ENCODE measurements around the gene GDNF.
A peak's percentile ranks its signal among the peaks of the same experiment; 100 is the strongest.
"Not testable (repeated sequence)": the region's sequence is repeated elsewhere in the genome, so short reads cannot be mapped to it uniquely, and the experiment has no call there.

Gene GDNF, protein sequence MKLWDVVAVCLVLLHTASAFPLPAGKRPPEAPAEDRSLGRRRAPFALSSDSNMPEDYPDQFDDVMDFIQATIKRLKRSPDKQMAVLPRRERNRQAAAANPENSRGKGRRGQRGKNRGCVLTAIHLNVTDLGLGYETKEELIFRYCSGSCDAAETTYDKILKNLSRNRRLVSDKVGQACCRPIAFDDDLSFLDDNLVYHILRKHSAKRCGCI

DNA sequence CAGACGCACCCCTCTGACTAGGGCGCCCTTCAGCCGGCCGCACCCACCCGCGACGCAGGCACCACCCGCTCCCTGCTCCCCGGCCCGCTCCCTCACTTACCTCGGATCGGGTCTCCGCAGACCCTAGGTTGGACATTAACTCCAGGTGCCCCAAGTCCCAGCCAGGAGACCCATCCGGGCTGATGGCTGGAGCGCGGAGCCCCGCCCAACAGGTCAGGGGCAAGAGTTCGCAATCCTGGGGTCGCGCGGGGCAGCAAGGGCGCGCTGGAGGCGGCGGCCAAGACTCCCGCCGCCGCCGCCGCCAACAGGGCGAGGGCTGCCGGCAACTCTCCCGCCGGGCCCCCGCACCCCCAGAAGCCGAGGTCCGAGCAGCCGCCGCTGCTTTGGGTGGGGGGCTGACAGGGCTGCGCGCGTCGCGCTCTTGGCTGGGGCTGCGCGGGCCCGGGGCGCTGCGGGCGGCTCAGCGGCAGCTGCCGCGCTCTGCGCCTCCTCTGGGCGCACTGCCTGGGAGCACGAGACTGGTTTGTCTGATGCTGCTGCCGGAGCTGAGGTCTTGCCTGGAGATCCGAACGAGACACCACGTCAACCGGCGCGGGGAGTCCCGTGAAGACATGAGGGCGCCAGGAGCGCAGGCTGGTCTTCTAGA is at the start of gene GDNF:
TSS of gene GDNF (minus strand) at position 635 of the 646 bp plus-strand sequence. CDS start 5,245 bp downstream, outside the sequence.
- DNase-seq (ENCODE audit: low read depth) = no peak

DNA sequence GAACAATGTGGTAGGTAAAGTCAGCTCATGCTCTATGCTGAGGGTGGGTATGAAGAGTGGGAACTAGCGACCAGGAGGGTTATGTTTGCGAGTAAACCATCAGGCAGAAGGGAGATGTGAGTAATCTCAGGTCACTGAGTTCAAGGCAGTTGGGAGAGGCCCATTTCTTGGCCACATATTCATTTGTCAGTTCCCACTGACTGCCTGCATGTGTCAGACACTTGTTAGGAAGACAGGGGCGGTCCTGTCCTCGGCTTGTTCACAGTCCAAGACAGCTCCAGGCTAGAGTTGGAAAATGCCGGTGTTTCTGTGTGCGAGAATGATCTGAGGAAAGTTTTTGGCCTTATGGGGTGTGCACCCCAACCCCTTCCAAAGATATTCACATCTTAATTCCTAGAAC is 48.6 kb upstream of the GDNF start:
- no peak for DNase-seq (ENCODE audit: low read depth)

DNA sequence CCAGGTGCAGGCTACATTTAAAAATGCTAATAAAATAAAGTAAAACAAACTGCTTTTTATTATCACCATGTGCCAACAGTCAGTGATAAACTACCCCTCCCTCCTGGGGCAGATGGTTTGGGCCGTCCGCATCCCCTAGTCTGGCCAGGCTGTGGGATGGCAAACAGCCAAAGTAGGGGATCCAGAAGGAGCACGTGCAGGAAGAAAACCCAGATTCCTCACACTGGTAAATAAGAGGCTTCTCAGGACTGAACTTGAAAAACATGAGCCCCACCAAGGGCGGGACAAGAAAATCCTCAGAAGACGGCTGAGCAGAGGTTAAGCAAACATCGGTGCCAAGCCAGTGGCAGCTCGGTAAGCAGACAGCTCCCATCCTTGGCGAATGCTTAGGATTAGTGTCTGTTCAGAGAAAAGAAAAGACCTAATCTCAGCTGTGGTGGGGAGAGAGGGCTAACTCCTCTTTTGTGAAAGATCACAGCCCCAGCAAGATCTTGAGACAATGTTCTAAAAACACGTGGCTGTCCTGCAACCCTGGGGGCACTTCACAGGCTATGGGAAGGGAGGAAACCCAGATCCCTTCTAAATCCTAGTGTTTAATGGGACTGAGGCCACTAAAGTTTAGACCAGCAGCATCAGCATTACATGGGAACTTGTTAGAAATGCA is 46.5 kb upstream of the GDNF start:
- DNase-seq (ENCODE audit: low read depth) = no peak

DNA sequence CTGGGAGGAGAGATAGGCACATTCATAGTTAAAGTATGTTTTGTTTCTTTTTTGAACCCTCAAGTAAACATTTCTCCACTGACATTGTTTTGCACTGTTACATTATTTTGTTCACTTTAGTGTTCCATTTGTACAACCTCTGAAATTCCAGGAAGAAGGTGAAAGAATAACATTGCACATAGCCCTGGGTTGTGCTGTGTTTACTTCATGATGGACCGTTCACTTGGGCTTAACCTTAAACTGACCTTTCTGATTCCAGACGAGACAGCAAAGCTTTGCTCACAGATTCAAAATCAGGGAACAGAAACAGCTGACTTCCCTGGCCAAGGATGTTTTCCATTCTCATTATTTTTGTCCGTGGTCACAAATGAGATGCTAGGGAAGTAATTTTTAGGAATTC is 42.8 kb upstream of the GDNF start:
- DNase-seq (ENCODE audit: low read depth) = no peak

DNA sequence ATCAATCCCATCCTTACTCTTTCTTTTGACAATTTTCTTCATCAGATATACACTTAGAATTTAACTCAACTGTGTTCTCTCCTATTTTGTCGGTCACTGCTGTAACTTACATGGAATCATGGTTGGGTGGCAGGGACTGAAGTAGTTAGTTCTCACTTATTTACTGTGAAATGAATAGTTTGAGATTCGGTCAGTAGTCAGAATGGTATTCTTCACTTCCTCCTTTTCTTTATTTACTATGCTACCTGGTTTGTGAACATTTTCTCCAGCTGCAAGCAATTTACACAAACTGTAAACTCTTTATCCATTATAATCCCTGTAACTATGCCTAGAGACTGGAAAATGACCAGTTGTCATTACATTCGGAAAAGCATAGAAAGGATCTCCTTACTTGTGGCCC is 41.5 kb upstream of the GDNF start:
- no peak for DNase-seq (ENCODE audit: low read depth)

DNA sequence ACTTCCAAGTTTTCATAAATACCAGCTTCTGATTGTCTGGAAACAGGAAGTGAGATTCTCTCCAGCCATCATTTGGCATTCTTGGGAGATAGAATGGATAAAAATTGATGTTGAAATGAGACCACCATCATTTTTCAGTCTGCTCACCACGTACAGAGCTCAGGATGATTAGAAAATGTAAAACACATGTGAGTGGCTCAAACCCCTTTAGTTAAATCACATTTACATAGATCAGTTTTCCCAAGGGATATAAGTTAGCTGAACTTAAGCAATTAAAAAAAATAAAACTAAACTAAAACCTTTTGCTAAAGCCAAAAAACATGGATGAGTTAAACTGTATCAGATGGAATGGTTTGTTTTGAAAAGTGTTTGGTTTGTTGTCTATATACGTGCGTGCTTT is 37.1 kb upstream of the GDNF start:
- no peak for DNase-seq (ENCODE audit: low read depth)

DNA sequence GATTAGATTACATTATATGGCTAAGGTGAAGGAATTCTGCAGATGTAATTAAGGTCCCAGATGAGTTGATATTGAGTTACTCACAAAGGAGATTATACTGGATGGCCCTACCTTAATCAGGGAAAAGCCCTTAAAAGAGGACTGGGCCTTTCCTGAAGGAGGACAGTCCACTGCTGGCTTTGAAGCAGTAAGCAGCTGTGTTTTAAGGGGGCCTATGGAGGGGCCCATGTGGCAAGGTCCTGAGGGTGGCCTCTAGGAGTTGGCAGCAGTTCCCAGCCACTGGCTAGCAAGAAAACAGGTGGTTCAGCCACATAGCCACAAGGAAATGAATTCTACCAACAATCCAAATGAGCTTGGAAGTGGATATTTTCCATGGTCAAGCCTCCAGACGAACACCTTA is 36.4 kb upstream of the GDNF start:
- no peak for DNase-seq (ENCODE audit: low read depth)

DNA sequence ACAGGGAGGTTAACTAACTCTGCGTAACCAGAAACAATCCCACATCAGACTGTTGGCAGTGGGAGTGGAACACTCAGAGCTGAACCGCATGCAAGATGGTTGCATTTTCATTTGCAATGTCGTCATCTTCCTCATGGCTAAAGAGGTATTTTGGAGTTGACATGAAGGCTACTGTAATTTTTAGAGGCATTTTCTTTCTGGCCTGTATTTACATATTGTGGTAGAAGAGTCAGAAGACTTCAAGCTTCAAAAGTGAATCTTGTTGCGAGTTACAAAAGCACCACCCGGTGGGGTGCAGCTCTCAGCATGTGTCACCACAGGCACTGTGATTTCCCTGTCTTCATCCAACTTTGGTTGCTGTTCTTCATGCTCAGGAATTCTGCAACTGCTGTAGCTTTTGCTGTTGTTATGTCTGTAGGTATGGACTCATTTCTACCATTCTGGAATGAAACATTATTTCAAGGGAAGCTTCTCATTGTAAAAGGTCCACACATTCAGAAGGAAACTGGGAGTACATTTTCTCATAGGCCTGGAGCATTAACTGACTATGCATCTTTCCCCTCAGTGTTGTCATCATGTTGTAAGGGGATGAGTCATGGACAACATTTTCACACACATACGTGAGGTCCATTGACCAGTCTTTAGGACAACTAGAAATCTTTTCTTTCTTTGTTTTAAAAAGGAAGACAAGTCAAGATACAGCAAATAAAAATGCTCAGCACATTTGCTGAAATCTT is 35.4 kb upstream of the GDNF start:
- peak; percentile 20 for DNase-seq (ENCODE audit: low read depth)

DNA sequence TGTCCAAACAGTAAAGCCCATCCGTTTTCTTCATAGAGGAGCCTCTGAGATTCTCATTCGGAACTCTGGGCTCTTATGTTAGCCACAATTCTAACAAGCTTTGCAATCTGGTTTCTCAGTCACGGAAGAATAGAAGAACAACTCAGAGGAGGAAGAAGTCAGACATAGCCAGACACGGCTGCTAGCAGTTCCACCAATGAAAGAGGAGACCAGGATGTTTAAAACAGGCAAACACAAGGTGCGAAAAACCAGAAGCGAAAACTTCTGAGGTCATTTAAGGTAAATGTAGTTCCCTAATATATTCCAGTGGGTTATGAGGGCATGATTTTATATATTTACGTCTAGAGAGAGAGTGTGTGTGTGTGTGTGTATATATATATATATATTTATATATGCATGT is 34.1 kb upstream of the GDNF start:
- DNase-seq (ENCODE audit: low read depth) = no peak

DNA sequence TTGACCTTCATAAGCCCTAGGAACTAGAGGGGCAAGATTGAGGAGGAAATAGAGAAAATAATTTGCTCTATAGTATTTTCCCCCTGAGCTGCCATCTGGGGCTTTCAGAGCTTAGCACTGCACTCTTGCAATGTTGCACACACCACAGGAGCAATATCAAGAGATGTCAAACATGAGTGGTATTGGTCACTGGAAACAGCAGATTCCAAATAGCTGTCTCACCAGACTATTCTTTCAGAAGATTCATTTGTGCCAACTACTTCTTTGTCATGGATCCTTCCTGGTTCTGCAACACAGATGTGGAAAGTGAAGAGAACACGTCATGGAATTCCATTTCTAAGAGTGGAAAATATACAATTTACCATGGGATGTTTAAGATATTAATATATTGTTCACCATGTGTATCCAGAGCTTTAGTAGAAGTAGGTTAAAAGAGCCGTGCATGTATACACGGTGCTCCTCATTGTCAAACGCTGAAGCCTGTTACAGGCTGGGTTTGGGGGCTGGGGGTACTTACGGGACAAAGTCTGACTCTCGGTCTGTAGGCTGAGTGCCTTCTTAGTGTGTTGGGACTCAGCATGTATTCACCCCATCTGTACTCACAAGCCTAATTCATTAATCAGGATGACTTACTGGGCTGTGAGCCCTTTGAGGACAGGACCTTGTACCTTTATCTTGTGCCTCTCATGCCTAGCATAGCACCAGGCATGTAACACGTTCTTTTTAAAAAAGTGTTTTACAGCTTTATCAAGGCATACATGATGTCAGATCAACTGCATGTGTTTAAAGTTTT is 31.4 kb upstream of the GDNF start:
- DNase-seq (ENCODE audit: low read depth) = no peak

DNA sequence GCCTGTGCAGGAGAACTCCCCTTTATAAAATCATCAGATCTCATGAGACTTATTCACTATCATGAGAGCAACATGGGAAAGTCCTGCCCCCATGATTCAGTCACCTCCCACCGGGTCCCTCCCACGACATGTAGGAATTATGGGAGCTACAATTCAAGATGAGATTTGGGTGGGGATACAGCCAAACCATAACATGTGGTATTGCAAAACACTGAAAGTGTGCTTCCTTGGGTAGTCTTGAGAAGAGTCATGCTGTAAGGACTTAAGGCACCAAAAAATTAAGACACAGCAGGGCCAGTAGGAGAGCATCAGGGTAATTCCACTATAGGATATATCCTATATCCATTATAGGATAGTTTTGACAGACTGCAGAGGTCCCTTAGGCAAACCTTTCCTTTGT is 29.4 kb upstream of the GDNF start:
- DNase-seq (ENCODE audit: low read depth) = no peak

DNA sequence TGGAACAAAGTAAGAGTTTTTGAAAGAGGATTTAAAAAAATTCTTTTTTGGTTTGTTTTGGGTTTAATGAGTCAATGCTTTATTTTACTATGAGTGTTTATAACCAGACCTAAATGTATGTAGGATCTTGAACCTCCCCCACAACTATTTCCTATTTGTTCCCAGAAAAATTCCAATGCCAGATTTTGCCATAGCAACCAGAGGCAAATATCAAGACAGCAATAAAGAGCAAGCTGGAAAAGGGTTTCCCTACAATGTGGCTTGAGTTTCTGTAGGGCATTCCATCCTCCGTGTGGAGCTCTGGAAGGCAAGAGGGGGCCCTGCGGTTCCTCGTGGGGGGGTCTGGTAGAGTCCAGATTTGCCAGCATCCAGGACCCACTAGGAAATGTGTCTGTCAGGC is 27.8 kb upstream of the GDNF start:
- no peak for DNase-seq (ENCODE audit: low read depth)

DNA sequence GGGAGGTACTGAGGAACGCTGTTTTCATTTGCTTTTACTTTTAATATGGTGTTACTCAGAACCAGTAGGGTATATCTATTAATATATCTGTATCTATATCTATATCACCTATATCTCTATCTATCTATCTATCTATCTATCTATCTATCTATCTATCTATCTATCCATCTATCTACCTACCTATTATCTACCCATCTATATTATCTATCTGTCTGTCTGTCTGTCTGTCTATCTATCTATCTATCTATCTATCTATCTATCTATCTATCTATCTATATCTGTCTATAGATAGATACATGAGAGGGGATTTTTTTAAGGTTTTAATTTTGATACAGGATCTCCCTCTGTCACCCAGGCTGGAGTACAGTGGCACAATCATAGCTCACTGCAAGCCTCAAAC is 23.1 kb upstream of the GDNF start:
- not testable (repeated sequence) for DNase-seq (ENCODE audit: low read depth)

DNA sequence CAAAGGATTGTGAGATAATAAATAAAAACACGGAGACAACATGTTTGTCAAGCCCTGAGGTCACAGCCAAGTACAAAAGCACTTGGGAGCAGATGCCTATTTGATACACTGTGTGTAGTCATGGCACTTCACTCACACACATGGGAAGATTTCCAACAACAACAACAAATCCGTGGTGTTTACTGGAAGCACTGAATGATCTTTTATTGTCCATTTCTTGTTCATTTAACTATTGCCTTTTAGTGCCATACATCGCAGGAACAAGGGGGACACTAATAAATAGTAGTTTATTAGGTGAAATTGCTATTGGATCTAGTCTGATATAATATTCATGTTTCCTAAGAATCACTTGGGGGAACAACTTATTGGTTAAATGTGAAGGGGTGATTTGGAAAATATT is 20.4 kb upstream of the GDNF start:
- DNase-seq (ENCODE audit: low read depth) = no peak

DNA sequence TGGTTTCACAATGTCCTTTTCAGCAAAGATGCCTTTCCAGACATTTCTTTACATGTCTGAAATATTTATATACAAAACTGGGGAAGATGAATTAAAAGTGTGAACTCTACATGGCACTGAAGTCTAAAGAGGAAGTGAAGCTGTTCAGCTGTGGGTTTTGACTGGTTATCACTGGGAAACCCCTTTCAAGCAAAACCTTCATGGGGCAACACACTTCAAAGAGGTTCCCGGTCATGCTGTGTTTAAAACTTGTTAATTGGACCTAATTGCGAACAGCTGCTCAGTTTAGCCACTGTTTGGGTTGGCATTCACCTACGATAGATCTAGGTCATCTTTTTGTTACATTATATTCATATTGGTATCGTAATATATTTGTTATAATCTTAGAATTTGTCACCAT is 20.0 kb upstream of the GDNF start:
- DNase-seq (ENCODE audit: low read depth) = no peak

DNA sequence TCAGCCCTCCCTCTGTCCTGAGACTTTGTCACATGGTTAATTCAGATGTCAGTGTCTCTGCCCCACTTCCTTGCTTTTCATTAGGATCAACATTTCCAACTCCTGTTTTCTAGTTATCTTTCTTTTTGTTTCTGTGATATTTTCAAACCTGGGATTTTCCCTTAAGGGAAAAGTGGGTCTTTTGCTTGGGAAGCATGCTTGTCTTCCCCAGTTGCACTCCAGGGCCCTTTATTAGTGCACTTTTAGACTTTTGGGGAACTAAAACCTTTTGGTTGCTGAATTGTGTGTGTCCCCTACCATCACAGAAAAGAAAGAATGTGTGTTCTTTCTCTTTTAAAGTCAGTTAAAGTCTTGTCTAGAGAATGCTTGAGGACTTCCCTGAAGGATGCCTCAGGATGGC is 18.4 kb upstream of the GDNF start:
- no peak for DNase-seq (ENCODE audit: low read depth)

DNA sequence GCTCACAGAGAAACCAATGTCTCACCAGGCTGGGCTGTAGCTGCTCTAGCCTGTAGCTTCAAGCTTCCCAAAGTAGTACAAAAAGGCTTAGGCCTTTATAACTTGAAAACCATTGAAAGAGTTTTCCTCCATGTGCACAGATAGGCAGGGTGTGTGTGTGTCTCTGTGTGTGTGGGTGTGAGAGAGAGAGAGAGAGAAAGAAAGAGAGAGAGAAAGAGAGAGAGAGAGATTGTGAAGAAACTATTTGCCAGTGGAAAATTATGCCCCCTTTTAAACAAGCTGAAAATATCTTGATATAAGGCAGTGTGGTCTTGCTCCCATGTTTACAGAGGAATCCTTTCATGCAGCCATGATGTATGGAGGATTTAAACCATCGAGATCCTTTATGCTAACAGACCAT is 17.9 kb upstream of the GDNF start:
- no peak for DNase-seq (ENCODE audit: low read depth)

DNA sequence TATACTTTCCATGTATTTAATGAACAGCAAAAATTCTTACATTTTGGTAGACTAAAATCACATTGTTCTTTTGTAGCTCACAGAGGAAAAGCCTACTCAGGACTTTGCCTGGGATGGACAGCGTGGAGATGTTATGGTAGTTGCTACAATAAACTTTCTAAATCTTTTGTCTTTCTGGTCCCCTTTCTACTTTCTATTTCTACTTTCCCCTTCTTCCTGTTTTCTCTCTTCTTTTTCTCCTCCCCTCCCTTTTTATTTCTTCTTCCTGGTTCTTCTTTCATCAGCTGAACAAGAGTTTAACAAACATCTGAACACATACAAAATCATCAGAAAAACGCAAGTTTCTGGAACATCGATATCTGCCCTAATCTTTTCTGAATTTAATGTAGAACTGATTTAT is 15.6 kb upstream of the GDNF start:
- DNase-seq (ENCODE audit: low read depth) = no peak

DNA sequence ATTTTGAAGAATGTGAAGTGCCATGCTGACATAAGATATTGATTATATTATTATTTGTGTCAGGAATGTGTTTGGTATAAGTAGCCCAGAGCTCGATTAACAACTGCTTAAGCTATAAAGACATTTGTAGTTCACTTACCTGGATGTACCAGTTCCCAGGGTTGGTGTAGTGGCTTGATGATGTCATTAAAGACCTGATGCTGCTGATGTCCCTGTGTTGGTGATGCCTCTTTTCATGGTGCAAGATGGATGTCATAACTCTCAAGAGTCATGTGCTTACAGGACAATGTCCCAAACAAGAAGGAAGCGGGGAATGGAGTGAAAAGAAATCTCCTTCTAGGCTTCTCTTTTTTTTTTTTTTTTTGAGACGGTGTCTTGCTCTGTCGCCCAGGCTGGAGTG is 11.5 kb upstream of the GDNF start:
- DNase-seq (ENCODE audit: low read depth) = no peak

DNA sequence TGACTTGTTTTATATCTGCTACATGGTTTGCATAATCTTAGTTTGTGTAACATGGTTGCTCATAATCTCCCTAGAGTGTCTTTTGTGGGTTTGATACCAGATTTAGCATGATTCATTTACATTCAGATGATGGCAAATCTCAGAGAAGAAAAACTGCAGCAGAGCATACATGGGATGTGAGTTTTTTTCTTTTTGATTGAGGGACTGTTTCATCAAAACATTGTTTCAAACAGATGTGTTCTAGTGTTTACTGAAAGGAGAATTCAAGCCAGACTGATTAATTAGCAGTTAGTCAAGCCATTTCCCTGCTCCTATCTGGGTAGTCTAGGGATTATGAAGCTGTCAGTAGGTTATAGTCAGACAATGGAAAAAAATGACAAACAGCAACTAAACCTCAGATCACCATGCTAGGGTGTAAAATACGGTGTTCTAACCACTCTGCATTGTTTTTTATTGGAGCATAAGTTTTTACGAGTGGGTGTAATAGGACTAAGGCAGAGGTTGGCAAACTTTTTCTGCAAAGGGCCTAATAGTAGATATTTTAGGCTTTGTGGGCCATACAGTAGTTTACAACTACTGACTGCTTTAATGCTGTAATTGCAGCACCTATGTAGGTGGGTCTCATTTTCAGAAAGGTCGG is 10.5 kb upstream of the GDNF start:
- no peak for DNase-seq (ENCODE audit: low read depth)

DNA sequence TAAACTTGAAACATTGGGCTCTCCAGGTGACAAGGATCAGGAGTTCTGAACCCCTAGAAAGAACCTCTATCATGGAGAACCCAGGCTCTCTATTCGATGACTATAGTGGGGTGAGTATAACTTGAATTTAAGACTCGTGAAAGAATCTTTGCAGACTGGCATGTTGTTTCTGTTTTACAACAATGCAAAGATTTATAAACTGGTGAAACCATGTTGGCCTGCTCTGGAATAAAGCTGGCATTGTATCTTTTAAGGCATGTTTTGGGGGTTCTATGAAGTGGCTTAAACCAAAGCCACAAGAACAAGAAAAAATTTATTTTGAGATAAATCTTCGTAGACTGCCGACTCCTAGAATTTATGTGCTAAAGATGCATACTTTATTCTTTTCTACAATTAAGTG is 9.8 kb upstream of the GDNF start:
- DNase-seq (ENCODE audit: low read depth) = no peak

DNA sequence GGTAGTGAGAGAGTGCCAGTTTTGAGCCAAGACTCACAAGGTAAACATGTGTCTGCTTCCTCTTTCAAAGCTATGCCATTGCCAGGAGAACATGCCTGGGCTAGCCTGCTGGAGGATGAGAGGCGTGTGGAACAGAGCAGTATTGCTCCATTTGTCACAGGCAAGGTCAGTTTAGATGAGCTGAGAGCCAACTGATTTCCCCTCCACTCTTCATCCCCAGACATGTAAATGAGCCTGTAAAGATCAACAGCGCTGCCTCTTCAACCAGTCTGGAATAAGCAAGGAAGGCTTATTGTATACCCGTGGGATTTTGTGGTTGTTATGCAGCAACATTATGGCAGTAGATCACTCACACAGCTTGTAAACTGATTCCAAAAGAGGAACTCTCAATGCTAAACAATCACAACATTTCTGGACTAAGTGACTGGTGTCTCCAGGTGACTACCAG is 8.2 kb upstream of the GDNF start:
- DNase-seq (ENCODE audit: low read depth) = peak; percentile 43
